ENCODE measurements around the gene SPAG6.
A peak's percentile ranks its signal among the peaks of the same experiment; 100 is the strongest.

The SPAG6 gene

DNA sequence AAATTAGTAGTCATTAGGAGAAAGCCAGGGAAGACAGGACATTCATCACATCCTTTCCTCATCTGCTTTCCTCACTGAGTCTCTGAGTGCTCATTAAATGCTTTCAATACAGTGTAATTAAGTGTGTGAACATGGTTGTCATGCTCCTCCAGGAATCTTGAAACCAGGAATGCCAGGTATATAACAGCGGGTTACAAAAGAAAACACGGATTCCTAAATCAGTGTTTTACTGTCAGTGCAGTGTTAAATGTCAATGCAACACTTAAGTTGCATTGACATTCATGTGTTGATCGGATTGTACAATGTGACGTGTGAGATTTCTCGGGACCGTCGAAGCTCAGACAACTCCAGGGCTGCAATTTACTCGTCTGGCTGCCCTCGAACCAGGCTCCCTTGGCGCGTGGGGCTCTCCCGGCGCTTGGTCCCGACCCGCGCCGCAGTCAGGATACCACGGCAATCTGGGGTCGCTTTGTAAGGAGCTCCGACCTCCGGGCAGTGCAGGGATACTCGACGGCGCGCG is 455 bp upstream of the SPAG6 start:
- TF ChIP-seq, protein P1, sequence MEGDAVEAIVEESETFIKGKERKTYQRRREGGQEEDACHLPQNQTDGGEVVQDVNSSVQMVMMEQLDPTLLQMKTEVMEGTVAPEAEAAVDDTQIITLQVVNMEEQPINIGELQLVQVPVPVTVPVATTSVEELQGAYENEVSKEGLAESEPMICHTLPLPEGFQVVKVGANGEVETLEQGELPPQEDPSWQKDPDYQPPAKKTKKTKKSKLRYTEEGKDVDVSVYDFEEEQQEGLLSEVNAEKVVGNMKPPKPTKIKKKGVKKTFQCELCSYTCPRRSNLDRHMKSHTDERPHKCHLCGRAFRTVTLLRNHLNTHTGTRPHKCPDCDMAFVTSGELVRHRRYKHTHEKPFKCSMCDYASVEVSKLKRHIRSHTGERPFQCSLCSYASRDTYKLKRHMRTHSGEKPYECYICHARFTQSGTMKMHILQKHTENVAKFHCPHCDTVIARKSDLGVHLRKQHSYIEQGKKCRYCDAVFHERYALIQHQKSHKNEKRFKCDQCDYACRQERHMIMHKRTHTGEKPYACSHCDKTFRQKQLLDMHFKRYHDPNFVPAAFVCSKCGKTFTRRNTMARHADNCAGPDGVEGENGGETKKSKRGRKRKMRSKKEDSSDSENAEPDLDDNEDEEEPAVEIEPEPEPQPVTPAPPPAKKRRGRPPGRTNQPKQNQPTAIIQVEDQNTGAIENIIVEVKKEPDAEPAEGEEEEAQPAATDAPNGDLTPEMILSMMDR (IDR thresholded peaks at IDR 0.05; ENCODE audit: low read length) = no peak
- no peak for TF ChIP-seq EZH2 (optimal IDR thresholded peaks at IDR 0.05; ENCODE audit: low read depth, low read length)
- no peak for TF ChIP-seq EZH2phosphoT487 (IDR thresholded peaks at IDR 0.05; ENCODE audit: low read length)
- Histone ChIP-seq H3K4me1 (ENCODE audit: low read length) (peaks cover 38% of the 10 kb centered on the region), H3K4me3 (ENCODE audit: low read length) (no peak overlapping the region), H3K27ac (ENCODE audit: low read length) (peak overlapping the region; percentile 63; the same call in 1 of the 2 replicates), H3K9me3 (replicated peaks; ENCODE audit: insufficient read depth, low read length) (no peaks in the 10 kb centered on the region), H3K79me2 (ENCODE audit: low read length) (no peaks in the 10 kb centered on the region), H3K27me3 (replicated peaks; ENCODE audit: insufficient read depth, low read length) (peaks cover 5% of the 10 kb centered on the region), H3K9ac (ENCODE audit: low read length) (no peak overlapping the region), H3K9me2 (replicated peaks; ENCODE audit: insufficient read depth, low read length) (no peaks in the 10 kb centered on the region), H3K36me3 (replicated peaks; ENCODE audit: insufficient read depth, low read length) (no peaks in the 10 kb centered on the region), H3F3A (ENCODE audit: insufficient read depth, low read length) (peaks cover 25% of the 10 kb centered on the region), H3K4me2 (ENCODE audit: low read depth, low read length) (peak overlapping the region; percentile 98), H4K20me1 (ENCODE audit: insufficient read depth, low read length) (no peaks in the 10 kb centered on the region), H2AFZ (ENCODE audit: low read length) (peak overlapping the region; percentile 42; the same call in 1 of the 2 replicates)
- no peak for DNase-seq

DNA sequence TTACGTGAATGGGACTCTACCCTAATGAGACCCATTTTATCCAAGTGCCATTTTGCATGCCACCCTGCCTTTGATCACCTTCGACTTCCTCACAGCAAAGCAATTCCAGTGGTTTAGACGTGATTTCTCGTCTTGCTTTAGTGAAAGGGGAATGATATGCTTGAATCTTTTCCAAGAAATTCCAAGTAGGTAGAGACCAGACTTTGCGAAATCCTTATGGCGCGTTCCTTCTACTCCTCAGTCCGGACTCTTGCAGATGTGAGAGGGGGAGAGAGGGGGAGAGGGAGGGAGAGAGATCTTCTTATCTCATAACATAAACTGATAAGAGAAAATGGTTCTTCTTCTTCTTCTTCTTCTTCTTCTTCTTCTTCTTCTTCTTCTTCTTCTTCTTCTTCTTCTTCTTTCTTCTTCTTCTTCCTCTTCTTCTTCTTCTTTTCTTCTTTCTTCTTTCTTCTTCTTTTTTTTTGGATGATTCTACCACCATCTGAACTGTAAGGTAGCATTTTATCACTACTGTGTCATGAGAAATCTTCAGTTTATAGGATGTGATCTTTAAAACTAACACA is 883 bp downstream of the SPAG6 start:
- Histone ChIP-seq H3K79me2 (ENCODE audit: low read length) (no peaks in the 10 kb centered on the region), H3K27me3 (replicated peaks; ENCODE audit: insufficient read depth, low read length) (peaks cover 4% of the 10 kb centered on the region), H3K9ac (ENCODE audit: low read length) (no peak overlapping the region), H3K4me2 (ENCODE audit: low read depth, low read length) (no peak overlapping the region), H3K4me3 (ENCODE audit: low read length) (no peak overlapping the region), H3F3A (ENCODE audit: insufficient read depth, low read length) (peaks cover 18% of the 10 kb centered on the region), H3K9me3 (replicated peaks; ENCODE audit: insufficient read depth, low read length) (no peaks in the 10 kb centered on the region), H2AFZ (ENCODE audit: low read length) (no peak overlapping the region), H4K20me1 (ENCODE audit: insufficient read depth, low read length) (no peaks in the 10 kb centered on the region), H3K9me2 (replicated peaks; ENCODE audit: insufficient read depth, low read length) (no peaks in the 10 kb centered on the region), H3K4me1 (ENCODE audit: low read length) (peaks cover 41% of the 10 kb centered on the region), H3K27ac (ENCODE audit: low read length) (no peak overlapping the region), H3K36me3 (replicated peaks; ENCODE audit: insufficient read depth, low read length) (no peaks in the 10 kb centered on the region)
- TF ChIP-seq EZH2phosphoT487 (IDR thresholded peaks at IDR 0.05; ENCODE audit: low read length) (no peak), EZH2 (optimal IDR thresholded peaks at IDR 0.05; ENCODE audit: low read depth, low read length) (no peak)
- TF ChIP-seq, protein P1 (IDR thresholded peaks at IDR 0.05; ENCODE audit: low read length) = no peak
- DNase-seq = no peak

DNA sequence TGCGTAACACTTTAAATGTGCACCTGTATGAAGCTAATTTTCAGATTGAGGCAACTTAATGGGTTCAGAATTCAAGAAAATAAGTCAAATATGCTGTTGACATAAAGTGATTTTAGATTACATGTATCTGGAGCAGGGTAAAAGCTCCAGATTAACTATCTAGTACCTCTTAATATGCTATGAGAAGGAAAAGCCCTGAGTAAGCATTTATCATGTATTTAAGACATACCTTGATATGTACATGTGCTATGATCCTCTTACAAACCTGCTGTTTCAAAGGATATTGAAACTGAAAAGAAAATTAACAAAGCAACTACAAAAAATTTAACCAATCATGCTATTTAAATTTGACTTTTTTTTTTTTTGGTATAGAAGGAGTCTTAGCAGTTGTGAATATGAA is 4.5 kb downstream of the SPAG6 start:
- Histone ChIP-seq H3K27me3 (replicated peaks; ENCODE audit: insufficient read depth, low read length) (no peaks in the 10 kb centered on the region; the same call in 1 of the 2 replicates), H3K27ac (ENCODE audit: low read length) (no peak overlapping the region), H3K79me2 (ENCODE audit: low read length) (no peaks in the 10 kb centered on the region), H3K4me3 (ENCODE audit: low read length) (no peak overlapping the region), H3K9ac (ENCODE audit: low read length) (no peak overlapping the region), H3K9me2 (replicated peaks; ENCODE audit: insufficient read depth, low read length) (no peaks in the 10 kb centered on the region), H4K20me1 (ENCODE audit: insufficient read depth, low read length) (no peaks in the 10 kb centered on the region), H3K9me3 (replicated peaks; ENCODE audit: insufficient read depth, low read length) (no peaks in the 10 kb centered on the region), H3K4me2 (ENCODE audit: low read depth, low read length) (no peak overlapping the region), H3K36me3 (replicated peaks; ENCODE audit: insufficient read depth, low read length) (no peaks in the 10 kb centered on the region), H2AFZ (ENCODE audit: low read length) (no peak overlapping the region), H3K4me1 (ENCODE audit: low read length) (peaks cover 11% of the 10 kb centered on the region), H3F3A (ENCODE audit: insufficient read depth, low read length) (no peaks in the 10 kb centered on the region)
- no peak for DNase-seq
- no peak for TF ChIP-seq EZH2phosphoT487 (IDR thresholded peaks at IDR 0.05; ENCODE audit: low read length)

DNA sequence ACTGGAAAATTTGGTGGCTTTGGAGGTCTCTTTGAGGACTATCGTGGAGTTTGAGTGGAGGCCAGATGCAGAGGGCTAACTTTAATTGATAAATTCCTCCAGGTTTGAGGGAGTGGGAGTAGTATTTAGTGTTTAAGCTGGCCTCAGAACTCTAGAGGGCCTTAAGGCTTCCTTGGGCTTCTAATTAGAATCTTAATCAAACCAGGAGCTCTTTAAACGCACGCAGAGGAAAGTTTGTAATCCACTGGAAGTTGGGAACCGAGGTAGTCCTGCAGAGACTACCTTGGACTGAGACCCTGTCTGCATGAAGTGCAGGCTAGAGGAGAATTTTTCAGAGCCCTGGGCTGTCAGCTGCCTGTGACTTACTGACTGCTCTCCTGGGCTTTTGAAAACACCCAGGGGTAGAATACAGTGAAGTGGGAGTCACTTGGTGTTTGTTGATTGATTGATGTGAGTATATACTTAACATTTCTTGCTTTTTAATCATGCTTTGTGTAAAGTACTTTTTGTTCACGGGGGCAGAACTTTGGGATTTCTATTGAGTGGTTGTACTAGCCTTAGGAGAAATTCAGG is 5.9 kb downstream of the SPAG6 start:
- Histone ChIP-seq H3K4me2 (ENCODE audit: low read depth, low read length) (no peak overlapping the region), H3K27me3 (replicated peaks; ENCODE audit: insufficient read depth, low read length) (no peaks in the 10 kb centered on the region; the same call in 1 of the 2 replicates), H4K20me1 (ENCODE audit: insufficient read depth, low read length) (no peaks in the 10 kb centered on the region), H3K9me2 (replicated peaks; ENCODE audit: insufficient read depth, low read length) (no peaks in the 10 kb centered on the region), H3K9ac (ENCODE audit: low read length) (no peak overlapping the region), H2AFZ (ENCODE audit: low read length) (no peak overlapping the region), H3K36me3 (replicated peaks; ENCODE audit: insufficient read depth, low read length) (no peaks in the 10 kb centered on the region), H3K4me1 (ENCODE audit: low read length) (0 out of 2 replicates have a peak, but pooled peaks cover 7% of the 10 kb centered on the region), H3K9me3 (replicated peaks; ENCODE audit: insufficient read depth, low read length) (no peaks in the 10 kb centered on the region), H3K27ac (ENCODE audit: low read length) (no peak overlapping the region), H3K79me2 (ENCODE audit: low read length) (no peaks in the 10 kb centered on the region), H3F3A (ENCODE audit: insufficient read depth, low read length) (no peaks in the 10 kb centered on the region), H3K4me3 (ENCODE audit: low read length) (no peak overlapping the region)
- DNase-seq = no peak
- TF ChIP-seq, protein P1 (IDR thresholded peaks at IDR 0.05; ENCODE audit: low read length) = no peak
- no peak for TF ChIP-seq EZH2 (optimal IDR thresholded peaks at IDR 0.05; ENCODE audit: low read depth, low read length)
- TF ChIP-seq EZH2phosphoT487 (IDR thresholded peaks at IDR 0.05; ENCODE audit: low read length) = no peak
